Measurements from ENCODE around the gene CYP2S1.

- TF ChIP-seq, protein P1, sequence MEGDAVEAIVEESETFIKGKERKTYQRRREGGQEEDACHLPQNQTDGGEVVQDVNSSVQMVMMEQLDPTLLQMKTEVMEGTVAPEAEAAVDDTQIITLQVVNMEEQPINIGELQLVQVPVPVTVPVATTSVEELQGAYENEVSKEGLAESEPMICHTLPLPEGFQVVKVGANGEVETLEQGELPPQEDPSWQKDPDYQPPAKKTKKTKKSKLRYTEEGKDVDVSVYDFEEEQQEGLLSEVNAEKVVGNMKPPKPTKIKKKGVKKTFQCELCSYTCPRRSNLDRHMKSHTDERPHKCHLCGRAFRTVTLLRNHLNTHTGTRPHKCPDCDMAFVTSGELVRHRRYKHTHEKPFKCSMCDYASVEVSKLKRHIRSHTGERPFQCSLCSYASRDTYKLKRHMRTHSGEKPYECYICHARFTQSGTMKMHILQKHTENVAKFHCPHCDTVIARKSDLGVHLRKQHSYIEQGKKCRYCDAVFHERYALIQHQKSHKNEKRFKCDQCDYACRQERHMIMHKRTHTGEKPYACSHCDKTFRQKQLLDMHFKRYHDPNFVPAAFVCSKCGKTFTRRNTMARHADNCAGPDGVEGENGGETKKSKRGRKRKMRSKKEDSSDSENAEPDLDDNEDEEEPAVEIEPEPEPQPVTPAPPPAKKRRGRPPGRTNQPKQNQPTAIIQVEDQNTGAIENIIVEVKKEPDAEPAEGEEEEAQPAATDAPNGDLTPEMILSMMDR (IDR thresholded peaks at IDR 0.05 in 4 of 5, conservative IDR thresholded peaks at IDR 0.05 in 1 of 5): no peak
- no peak for TF ChIP-seq POLR2A (IDR thresholded peaks at IDR 0.05)
Observed at GRCh38 chr19:41189425-41190065, 3.5 kb upstream of the CYP2S1 start.
